ENCODE measurements around the gene SELENOS. TPM values are rescaled to one million over a fixed set of nuclear protein-coding genes. Genes with fewer than 3 reads are reported as not detected.

Gene SELENOS, protein sequence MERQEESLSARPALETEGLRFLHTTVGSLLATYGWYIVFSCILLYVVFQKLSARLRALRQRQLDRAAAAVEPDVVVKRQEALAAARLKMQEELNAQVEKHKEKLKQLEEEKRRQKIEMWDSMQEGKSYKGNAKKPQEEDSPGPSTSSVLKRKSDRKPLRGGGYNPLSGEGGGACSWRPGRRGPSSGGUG
- total RNA-seq, result 49.5 and 67.9 TPM in 2 replicates

DNA sequence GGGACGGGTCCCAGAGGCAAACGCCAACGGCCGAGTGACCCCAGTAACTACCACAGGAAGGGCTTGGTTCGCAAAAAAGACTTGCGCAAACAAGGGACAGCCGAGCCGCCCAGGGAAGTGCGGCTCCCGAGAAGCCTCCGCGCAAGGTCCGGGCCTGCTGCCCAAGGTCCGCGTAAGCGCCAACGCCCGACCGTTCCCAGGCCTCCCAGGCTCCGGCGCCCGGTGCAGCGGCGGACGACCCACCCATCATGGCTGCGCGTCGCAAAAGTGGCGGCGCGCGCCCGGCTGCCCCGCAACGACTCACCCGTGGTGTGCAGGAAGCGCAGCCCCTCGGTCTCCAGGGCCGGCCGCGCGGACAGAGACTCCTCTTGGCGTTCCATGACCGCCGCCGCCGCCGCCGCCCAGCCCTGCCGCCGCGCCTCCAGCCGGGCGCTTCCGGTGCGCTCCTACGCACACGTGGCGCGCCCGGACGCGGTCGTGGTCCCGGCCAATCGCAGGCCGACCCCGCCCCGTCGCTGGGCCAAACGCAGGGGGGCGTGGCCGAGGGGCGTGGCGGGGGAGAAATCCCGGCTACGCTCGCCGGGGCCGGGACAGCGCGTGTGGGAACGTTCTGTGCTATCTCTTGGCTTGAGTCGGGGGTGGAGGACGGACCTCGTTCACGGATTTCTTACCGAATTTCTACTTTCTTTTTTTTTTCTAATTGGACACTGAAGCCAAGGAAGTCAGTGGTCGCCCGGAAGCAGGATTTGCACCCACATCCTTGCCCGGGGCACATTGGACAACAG, at the start of gene SELENOS:
Gene SELENOS, minus strand, starts transcription at position 448 of the 785 bp plus-strand sequence. Its CDS starts 68 bp downstream, at position 380.
- DNase-seq (ENCODE audit: low read depth, low spot score), result peak; percentile 64

DNA sequence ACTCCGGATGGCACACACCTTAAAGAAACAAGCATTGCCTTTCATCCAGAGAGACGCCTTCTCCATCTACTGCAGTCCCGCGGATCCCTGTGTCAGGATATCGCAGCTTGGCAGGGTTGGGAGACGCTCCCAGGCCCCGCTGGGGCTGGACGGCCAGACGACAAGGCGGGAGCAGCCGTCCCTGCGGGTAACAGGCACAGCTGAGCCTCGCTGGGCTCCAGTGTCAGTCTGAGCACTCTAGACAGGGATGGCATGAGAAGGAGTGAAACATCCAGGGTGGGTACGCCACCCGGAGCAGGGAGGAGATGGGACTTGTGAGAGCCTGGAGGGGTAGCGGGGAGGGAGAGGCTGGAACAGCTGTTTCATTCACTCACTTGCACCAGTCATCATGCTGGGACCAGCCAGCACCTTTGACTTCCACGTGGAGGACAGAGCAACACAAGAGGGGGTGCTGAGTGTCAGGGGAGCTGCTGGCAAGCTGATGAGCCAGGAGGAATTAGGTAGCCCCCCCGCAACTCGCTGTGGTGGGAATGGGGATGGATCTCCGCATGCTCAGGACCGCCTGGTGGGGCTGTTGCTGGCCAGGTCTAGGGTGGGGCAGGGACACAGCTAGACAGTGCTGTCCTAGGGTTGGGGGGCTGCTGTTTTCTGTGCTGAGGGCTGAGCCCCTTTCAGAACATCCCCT, 49.3 kb upstream of the SELENOS start:
- DNase-seq (ENCODE audit: low read depth, low spot score), result no peak

DNA sequence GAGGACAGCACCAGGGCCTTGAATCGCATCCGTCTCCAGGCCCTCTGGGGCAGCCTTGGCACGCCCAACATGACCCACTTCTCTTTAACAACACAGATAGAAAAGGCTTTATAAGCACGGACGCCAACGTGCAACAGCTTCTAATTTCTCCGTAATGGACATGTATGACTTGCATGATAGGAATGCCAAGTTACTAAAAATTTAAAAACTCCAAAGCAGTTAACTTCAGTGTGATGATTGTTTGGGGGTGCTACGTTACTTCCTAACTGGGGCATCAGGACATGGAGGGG, 48.7 kb upstream of the SELENOS start:
- no peak for DNase-seq (ENCODE audit: low read depth, low spot score)

DNA sequence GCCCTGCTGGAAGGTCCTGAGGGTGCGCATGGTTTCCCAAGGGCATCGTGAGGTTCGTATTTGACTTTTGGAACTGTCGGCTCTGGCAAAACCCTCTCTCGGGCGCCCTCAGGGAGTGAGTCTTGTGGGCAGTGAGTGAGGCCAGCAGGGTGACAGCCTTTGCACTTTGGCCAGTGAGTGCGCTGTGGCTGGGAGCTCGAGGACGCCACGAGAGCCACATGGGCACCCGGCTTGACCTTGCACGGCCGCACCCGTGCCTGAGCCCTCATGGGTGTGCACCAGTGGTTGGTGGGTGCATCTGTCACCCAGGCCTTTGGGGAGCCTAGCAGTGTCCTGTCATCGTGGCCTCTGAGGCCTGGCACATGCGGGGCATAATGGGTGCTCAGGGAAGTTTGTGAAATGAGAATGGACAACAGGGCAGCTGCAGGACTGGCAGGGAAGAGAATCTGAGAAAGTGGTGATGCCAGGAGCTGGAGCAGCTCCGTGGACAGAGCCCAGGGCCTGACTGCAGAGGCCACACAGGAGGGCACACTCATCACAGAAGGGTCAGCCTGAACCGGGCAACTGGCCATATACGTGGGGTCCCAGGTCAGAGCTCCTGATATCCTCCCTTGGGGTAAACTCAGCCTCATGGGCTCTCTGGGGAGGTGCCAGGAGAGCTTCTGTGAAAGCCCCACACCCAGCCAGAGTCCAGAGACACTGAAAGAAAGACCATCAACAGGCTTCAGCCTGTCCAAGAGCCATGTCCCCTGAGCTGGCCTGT, 48.2 kb upstream of the SELENOS start:
- DNase-seq (ENCODE audit: low read depth, low spot score), result no peak

DNA sequence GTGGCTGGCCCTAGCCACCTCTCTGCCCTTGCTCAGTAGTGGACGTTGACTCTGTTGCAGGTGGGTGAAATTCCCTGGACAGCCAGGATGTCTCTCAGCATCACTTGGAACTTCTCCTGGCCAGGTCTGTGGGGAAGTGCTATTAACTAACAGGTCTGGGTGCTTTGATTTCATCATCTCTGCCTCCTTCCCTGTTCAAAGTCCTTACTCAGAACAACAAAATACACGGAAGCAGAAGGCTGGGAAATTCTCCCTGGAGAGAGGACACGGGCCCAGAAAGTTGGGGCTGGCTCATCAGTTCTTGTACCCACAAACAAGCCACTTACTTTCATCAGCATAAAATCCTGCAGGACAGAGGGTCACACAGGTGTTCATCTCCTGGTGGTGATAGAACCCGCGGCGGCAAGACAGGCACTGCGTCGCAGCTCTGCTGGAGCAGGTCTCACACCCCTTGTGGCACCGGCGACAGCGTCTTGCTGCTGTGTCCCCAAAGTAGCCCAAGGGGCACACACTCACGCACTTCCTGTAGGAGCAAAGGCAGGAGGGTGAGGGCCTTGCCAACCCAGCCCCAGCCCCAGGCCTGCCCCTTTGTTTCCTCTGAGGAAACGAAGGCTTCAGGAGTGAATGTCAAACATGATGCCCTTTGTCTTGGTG, 47.4 kb upstream of the SELENOS start:
- DNase-seq (ENCODE audit: low read depth, low spot score), result no peak

DNA sequence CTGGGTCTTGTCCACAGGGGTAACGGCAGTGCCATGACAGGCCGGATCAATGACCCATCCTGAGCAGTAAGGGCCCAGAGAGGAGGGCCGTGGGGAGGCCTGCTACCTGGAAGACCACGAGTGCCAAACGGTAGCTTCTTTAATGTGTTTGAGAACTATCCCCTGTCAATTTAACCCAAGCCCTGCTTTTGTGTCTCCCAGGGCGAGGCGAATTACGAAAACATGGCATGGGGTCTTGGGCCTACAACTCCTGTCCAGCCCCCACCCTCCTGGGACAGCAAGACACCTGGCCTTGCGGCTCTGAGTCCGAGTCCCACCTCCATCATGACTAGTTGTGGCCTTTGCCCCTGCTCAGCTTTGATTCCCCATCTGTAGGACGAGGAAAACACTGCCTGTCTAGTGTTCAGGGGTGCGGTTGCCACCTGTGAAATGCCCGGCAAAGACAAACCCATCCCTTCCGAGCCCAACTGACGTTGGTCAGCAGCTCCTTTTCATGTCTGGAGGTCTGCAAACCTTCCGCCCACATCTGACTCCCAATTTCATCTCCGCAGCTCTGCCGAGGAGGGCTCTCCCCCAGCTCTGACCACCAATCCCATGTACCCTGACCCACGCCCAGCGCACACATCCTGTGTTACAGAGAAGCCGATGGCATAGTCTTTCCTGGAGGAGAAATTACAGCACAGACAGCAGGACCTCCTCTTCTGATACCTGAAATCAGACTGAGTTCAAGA, 46.7 kb upstream of the SELENOS start:
- no peak for DNase-seq (ENCODE audit: low read depth, low spot score)

DNA sequence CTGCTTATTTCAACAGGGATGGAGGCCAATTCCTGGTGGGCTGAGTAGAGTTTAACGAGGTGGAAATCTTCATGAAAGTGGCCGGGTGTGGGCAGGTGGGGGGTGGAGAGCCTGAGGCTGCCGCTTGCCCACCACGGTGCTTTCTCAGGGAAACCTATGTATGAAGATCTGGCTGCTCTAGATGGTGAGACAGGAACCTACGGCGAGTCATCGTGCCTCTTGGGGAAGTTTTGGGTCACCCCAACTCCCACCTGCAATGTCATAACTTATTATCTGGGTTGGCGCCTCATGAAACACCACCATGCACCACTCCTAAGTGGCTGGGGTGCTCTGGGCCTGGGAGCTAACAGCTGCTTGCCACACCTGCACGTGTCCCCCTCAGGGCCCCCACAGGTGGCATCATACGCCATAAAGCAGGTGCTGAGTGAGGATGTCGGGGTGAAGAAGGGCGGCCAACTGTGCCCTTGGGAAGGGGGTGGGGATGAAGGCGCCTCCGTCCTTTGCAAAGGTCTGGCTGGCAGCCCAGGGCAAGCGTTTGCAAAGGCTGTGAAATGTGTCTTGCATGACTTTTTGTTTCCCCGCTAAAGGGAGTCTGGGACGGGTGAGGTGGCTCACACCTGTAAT, 45.7 kb upstream of the SELENOS start:
- no peak for DNase-seq (ENCODE audit: low read depth, low spot score)

DNA sequence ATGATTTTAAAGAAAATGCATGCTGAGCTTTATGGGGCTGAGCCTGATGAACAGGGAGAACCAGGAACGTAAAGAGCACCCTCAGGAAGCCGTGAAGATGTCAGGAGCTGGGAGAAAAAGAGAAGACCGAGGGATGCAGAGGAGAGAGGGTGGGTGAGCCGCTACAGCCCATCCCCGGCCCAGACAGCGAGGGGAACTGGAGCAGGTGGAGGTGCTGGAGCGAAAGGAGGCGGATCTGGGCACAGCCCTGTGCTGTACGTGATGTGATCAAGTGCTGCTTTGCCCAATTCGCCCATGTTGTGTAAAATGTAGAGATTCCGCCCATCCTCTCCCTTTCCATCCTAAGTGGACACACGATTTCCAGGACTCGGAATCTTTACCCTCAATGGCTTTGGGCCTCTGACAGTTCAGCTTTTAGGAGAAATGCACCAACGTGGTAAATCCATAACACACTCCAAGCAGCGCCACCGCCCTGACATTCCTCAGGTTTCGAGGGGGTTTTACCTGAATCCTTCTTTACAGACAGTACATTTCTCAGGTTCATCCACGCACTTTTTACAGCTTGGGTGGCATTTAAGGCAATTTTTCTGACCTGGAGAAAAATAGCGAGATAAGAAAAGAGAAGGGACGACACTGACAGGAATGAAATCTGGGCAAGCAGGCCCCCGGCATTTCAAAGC, 44.9 kb upstream of the SELENOS start:
- no peak for DNase-seq (ENCODE audit: low read depth, low spot score)

DNA sequence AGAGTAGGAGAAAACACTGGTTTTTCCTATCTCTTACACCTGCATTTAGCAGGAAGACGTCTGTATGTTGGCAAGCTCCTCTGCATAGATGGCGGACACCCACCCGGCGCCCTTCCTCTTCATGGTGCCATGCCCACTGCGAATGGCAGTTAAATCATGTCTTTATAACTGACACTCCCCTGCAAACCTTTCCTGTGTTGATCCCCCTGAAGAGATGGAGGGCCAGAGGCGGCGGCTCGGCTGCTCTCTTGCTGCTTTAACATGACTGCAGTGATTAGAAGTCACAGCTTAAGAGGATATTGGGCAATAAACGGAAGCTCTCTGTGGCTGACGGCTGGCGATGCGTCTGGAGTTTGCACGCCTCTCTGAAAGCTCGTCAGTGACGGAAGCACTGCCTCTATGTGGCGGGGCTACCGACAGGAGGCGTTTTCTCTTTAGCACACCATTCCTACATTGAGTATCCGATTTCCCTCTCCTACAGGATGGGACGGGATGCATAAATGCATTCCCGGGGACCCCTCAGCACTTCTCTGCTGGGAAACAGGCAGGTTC, 43.3 kb upstream of the SELENOS start:
- DNase-seq (ENCODE audit: low read depth, low spot score), result no peak

DNA sequence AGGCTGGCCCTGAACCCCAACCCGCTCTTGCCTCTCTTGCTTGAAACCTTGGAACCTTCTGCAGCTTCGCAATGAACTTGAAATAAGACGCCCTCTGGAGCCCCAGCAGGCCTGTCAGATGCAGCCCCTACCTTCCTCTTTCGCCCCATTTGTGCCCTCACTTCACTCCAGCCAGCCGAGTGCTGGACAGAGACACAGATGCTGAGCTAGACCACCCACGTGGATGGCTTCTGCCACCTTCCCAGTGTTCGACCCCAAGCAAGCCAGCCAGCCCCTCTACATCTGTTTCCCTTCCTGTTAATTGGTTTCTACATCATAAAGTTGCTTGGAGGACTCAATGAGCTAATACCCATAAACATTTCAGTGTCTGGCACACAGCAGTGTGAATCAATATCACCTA, 41.6 kb upstream of the SELENOS start:
- DNase-seq (ENCODE audit: low read depth, low spot score), result no peak

DNA sequence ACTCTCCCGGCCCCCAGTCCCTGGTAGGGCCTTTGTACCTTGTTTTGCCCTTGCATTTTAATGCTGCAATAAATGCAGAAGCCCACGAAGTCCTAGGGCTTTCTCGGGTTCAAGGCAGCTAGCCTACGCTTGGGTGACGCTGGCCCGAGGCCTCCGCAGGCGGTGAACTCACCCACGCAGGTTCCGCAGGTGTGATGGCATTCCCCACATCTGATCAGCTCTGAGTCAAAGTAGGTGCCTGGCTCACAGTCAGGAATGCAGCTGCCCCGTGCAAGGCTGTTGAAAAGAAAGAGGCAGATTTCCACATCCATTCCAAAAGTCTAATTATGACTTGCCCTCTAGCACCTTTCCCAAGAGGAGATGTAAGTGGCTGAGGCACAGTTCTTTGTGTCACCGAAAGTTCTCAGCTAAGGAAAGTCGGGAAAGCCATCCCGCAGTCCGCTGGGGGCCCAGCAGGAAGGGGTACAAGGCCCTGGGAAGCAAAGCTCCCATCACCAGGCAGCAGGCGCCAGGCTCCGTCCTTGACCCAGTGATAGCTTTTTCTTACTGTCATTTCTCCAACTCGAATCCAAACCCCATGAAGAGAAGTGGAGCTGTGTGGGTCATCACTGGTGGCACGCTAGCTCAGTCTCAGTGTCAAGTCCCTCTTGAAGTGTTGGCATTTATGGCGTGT, 41.0 kb upstream of the SELENOS start:
- DNase-seq (ENCODE audit: low read depth, low spot score), result no peak

DNA sequence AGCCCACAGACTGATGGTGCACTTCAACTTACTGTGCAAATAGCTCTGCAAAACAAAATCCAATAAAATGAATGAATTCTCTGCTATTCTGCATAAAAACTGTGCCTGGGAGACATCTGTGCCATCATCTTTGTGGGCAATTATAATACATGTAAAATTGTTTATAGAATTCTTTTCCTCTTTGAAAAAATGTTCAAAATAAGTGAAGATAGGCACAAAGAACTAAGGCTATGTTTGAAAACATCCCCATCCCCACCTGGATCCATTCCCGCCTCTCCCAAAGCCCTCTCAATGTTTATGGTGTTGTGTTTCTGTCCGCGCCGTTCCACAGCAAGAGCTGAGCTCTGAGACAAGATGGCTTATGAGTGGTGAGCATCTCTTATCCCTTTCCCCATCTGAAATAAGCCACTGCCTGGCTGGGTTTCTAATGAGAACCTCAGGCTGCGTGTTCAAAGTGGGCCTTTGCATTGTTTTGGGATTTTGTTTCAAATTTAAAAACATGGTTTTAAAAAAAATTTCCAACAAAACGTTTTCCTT, 40.1 kb upstream of the SELENOS start:
- no peak for DNase-seq (ENCODE audit: low read depth, low spot score)

DNA sequence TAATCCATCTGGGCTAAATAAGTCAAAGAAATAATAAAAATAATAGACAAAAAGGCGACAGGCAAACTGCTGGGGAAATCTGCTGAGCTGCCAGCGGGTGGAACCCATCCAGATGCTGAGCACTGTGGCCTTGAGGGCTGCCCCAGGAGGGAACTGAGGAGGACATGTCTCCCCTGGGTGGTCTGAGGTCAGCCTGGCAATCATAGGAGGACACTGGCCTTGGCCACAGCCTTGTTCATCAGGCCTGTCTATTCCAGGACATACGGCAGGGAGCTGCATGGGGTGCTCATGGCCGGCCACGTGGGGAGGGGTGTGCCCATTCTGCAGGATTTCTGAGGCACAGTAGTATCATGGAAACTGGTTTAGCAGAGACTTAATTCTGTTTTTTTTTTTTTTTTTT, 39.2 kb upstream of the SELENOS start:
- no peak for DNase-seq (ENCODE audit: low read depth, low spot score)

DNA sequence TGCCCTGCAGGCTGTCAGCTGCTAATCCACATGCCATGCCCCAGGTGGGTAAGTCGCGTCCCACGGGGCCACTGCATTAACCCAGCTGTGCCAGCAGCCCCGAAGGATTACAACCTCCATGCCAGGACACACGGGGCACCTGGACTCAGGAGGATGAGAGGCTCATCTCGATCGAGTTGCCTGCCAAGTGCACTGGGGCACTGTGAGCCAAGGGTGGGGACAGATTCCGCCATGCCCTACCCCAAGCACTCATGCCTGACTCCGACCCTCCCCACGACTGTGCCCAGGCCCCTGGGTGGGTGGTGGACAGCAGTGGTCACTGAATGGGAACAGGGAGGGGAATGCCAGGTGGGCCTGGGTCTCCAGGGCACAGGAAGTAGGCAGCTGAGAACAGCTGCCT, 38.5 kb upstream of the SELENOS start:
- no peak for DNase-seq (ENCODE audit: low read depth, low spot score)

DNA sequence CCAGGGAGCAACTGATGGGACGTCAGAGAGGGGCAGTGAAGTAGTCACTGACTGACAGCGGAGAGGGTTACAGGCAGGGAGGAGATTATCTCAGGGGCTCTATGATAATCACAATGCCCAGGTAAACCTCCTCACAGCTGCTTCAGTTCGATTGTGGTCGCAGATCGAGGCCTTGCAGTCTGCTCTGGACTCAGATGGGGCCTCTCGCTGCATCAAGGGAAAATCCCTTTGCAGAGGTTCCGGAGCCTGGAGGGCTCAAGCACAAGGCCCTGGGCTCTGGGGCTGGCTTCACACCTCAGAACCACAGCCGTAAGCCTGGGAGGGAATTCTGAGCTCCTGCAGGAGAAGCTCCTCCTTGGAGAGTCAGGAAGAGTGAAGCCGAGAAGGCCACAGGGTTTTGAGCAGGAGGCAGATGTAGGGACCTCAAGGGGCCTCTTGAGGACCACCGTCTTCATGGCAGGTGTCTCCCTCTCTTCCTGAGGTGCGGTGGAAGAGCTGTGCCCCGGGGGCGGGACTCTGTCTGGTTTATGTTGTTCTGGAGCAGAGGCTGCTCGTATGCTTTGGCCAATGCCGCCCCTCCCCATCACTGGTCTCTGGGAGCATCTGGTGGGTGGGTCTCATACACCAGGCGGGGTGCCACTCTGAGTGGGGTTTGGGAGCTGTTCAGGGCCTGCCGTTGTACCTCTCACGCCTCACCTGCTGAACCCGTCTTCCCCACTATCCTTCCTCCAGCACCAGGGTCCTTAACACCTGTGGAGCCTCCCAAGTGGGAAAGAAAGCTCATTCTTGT, 37.2 kb upstream of the SELENOS start:
- no peak for DNase-seq (ENCODE audit: low read depth, low spot score)

DNA sequence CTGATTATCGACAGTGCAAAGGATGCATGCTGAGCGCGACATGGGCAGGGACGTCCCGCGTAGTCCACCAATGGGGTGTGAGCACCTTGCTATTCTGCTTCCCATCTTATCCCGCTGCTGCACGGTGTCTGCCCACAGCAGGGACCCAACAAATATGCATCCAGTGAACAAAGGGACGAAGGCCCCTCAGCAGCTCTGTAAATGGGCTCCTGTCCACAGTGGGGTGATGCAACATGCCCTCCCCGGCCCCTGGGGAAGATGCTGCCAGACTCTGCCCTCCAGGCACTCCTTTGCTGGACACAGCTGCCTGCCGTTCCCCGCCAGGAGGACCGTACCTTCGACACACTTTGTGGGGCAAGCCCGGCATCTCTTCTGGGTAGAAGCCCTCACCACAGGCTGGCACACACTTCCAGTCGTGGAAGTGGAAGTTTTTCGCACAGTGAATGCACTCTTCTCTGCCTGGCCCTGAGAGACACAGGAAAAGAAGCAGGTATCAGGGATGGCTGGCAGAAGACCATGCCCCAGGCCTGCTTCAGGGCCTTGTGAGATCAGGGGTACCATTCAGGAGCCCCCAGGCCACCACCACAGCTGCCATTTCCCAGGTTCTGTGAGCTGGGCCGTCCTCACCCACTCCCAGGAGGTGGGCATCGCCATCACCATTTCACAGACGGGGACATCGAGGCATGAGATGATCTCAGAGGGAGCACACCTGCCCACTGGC, 35.9 kb upstream of the SELENOS start:
- DNase-seq (ENCODE audit: low read depth, low spot score), result no peak

DNA sequence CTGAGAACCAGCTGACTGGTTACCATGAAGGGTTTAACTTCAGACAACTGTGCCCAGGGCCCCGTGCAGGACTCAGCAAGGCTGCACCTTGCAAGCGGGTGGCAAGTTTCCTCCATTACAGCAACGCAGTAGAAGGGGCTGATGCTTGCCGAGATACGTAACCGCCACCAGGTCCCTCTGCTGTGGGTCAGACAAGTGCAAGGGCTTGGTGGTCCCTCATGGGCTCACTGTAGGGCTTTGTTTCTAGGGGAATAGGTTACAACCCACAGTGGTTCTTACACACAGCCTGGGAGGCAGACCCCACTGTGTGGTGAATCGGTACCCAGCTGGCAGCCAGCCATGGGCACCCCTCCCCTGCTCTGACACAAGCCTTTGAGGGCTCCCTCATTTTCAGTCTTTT, 33.2 kb upstream of the SELENOS start:
- no peak for DNase-seq (ENCODE audit: low read depth, low spot score)

Measured in pulmonary artery endothelial cell (primary cell).